ENCODE data around the gene HIF3A.
"Not testable (repeated sequence)": the region's sequence is repeated elsewhere in the genome, so short reads cannot be mapped to it uniquely, and the experiment has no call there.

The HIF3A gene

GRCh38 chr19:46295401-46296201 is 1.2 kb upstream of the HIF3A start:
- no peak for DNase-seq

GRCh38 chr19:46296202-46296480 is 701 bp upstream of the HIF3A start:
- DNase-seq, result no peak

GRCh38 chr19:46297700-46298478 is 1.0 kb downstream of the HIF3A start:
- peak; percentile 82 for DNase-seq

- no peak for DNase-seq
These were observed 1.7 kb downstream of the HIF3A start for GRCh38 chr19:46298479-46299003.

- DNase-seq, result peak; percentile 95
These were observed 2.2 kb downstream of the HIF3A start for GRCh38 chr19:46299004-46299509.

GRCh38 chr19:46299695-46300094 is 2.9 kb downstream of the HIF3A start:
- DNase-seq, result no peak

GRCh38 chr19:46303322-46303690 is 6.5 kb downstream of the HIF3A start:
- peak; percentile 42 for DNase-seq

GRCh38 chr19:46303691-46304397 is 7.0 kb downstream of the HIF3A start:
- peak; percentile 86 for DNase-seq

GRCh38 chr19:46306501-46306900 is 9.7 kb downstream of the HIF3A start:
- DNase-seq, result no peak

- DNase-seq, result no peak
These were observed 11.7 kb downstream of the HIF3A start for GRCh38 chr19:46308510-46308909.

- DNase-seq, result no peak
These were observed 12.2 kb downstream of the HIF3A start for GRCh38 chr19:46309056-46309455.

- no peak for DNase-seq
These were observed 14.6 kb downstream of the HIF3A start for GRCh38 chr19:46311444-46311843.

GRCh38 chr19:46313540-46314469 is 17.0 kb downstream of the HIF3A start:
- not testable (repeated sequence) for DNase-seq

GRCh38 chr19:46317339-46317738 is 20.5 kb downstream of the HIF3A start:
- DNase-seq, result no peak

- no peak for DNase-seq
These were observed 22.8 kb downstream of the HIF3A start for GRCh38 chr19:46319613-46320012.

GRCh38 chr19:46320559-46320958 is 23.7 kb downstream of the HIF3A start:
- no peak for DNase-seq

GRCh38 chr19:46321653-46322052 is 24.8 kb downstream of the HIF3A start:
- DNase-seq, result no peak

GRCh38 chr19:46323227-46323626 is 26.4 kb downstream of the HIF3A start:
- DNase-seq, result not testable (repeated sequence)

GRCh38 chr19:46324277-46324676 is 27.4 kb downstream of the HIF3A start:
- no peak for DNase-seq

- no peak for DNase-seq
These were observed 29.8 kb downstream of the HIF3A start for GRCh38 chr19:46326608-46327007.

GRCh38 chr19:46328079-46328478 is 31.2 kb downstream of the HIF3A start:
- DNase-seq, result no peak

- no peak for DNase-seq
These were observed 33.6 kb downstream of the HIF3A start for GRCh38 chr19:46330319-46330918.

Data from eye (tissue), 1 donor.